AG08396 (cell line): Measurements from ENCODE around the gene IL3RA.
"Not testable (repeated sequence)": the region's sequence is repeated elsewhere in the genome, so short reads cannot be mapped to it uniquely, and the experiment has no call there.

Experiments used
- DNase-seq: peaks from one replicate; pipeline ENCODE4 v3.0.0; 2012; ENCODE audit warnings: low spot score, mixed read lengths

Gene IL3RA

DNA sequence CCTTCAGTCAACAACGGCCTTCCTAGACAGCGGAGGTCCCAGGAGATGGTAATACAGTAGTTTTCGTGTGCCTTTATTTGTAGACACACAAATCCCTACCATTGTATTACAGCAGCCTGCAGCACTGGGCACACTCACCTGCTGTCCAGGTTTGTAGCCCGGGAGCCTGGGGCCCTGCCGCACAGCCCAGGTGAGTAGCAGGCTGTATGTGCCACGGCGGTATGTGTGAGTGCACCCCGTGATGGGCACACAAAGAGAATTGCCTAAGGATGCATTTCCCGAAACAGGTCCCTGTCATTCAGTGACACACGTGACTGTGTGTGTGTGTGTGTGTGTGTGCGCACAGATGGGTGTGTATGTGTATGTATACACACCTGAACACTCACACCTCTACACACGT lies 63.5 kb downstream of the IL3RA start:
- no peak for DNase-seq

DNA sequence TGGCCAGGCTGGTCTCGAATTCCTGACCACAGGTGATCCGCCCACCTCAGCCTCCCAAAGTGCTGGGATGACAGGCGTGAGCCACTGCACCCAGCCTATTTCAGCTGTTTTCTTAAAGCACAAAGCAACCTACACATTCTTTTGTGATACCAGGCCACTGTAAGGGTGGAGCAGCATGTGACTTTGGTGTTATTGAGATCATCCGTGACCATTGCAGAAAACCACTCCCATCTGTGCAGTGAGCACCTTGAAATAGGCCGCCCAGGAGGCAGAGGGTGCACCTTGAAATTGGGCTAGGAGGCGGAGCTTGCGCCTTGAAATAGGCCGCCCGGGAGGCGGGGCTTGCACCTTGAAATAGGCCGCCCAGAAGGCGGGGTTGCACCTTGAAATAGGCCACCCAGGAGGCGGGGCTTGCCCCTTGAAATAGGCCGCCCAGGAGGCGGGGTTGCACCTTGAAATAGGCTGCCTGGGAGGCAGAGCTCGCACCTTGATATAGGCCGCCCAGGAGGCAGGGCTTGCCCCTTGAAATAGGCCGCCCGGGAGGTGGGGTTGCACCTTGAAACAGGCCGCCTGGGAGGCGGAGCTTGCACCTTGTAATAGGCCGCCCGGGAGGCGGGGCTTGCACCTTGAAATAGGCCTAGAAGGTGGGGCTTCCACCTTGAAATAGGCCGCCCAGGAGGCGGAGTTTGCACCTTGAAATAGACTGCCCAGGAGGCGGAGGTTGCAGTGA lies 64.3 kb downstream of the IL3RA start:
- DNase-seq = no peak

- DNase-seq = no peak
Observed at GRCh38 chrX:1401611-1402430, 65.2 kb downstream of the IL3RA start.

- DNase-seq = no peak
Observed at GRCh38 chrX:1403228-1403627, 66.6 kb downstream of the IL3RA start.

DNA sequence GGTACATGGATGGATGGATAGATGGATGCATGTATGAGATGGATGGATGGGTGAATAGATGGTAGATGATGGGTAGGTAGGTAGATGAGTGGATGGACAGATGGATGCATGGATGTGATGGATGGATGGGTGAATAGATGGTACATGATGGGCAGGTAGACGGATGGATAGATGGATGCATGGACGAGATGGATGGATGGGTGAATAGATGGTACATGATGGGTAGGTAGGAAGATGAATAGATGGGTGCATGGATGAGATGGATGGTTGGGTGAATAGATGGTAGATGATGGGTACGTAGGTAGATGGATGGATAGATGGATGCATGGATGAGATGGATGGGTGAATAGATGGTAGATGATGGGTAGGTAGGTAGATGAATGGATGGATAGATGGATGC lies 67.3 kb downstream of the IL3RA start:
- DNase-seq = not testable (repeated sequence)

GRCh38 chrX:1405769-1406168 lies 69.2 kb downstream of the IL3RA start:
- not testable (repeated sequence) for DNase-seq

GRCh38 chrX:1407035-1407434 lies 70.5 kb downstream of the IL3RA start:
- no peak for DNase-seq

GRCh38 chrX:1411326-1411725 lies 74.7 kb downstream of the IL3RA start:
- DNase-seq = no peak

- no peak for DNase-seq
Observed at GRCh38 chrX:1412551-1413161, 76.1 kb downstream of the IL3RA start.

- DNase-seq = no peak
Observed at GRCh38 chrX:1416327-1416784, 79.8 kb downstream of the IL3RA start.

DNA sequence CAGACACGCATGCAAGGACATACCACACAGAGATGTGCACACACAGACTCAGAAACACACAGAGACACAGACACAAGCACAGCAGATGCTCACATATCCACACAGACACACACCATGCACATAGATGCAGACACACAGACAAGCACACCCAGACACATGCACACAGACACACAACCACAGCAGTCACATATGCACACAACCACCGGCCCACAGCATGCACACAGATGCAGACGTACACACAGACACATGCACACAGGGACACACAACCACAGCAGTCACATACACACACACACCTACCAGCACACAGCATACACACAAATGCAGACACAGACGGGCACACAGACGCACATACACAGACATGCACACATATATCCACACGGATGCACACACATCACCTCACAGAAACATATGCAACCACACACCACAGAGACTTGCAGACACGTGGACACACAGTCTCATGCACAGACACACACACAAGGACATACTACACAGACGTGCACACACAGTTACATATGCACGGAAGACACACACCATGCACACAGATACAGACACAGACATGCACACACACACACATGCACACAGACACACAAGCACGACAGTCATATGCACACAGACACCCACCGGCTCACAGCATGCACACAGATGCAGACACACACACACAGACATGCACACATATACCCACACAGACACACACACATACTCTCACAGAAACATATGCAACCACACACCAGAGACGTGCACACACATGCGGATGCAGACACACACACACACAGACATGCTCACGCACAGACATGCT lies 80.6 kb downstream of the IL3RA start:
- no peak for DNase-seq

- DNase-seq = no peak
Observed at GRCh38 chrX:1417921-1418771, 81.6 kb downstream of the IL3RA start.

- DNase-seq = no peak
Observed at GRCh38 chrX:1418901-1419544, 82.4 kb downstream of the IL3RA start.

- DNase-seq = no peak
Observed at GRCh38 chrX:1419545-1420355, 83.2 kb downstream of the IL3RA start.

DNA sequence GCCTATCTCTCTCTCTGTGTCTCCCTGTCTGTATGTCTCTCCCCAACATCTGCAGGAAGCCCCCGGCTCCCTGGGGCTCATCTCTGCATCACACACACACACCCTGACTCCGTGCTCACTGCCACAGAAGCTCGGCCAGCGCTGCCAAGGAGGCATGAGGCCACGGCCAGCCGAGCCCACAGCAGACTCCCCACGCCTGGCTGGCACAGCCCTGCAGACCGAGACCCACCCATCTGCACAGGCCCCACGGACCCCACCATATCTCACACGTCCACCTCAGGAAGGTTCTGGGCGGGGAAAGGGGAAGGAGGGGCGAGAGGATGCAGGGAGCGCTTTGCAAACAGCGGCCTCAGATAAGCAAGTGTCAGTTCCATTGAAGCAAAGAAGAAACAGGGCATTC lies 83.8 kb downstream of the IL3RA start:
- no peak for DNase-seq

DNA sequence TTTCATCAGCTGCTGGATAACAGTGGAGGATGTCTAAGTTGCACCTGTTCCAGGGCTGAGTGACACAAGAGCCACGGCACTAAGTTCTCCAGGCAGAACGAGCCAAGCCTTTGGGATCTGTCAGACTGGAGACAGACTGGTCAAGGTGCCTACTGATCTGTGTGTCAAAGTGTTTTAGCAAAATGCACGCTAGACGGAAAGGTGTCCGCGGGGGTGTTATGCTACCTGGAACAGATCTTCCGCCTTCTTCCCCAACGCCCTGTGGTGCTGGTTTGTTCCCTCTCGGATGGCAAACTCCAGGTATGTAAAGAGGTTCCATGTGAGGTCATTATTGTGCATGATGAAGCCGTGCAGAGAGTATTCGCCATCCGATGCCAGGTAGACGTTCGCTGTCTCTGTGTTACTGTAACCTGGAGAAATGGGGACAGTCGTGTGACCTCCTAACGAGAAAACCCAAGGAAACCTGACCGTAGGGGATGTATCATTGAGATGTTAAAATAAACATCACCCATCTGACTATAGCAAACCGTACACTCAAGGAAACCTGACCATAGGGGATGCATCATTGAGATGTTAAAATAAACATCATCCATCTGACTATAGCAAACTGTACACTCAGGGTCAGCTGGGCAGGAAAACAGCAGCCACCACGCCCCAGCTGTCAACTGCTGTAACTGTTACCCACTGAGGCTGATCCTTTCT lies 85.0 kb downstream of the IL3RA start:
- DNase-seq = no peak

DNA sequence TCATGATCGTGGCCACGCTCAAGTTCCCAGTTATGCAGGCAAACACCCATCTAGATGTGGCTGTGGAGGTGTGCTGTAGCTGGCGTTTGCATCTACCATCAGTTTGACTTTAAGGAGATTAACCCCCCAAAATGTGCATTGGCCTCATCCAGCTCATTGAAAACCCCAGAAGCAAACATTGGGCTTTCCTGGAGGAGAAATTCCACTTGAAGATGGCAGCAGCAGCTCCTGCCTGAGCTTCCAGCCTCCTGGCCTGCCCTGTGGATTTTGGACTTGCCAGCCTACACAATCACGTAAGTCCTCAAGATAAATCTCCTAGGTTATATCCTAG lies 85.5 kb downstream of the IL3RA start:
- DNase-seq = no peak

GRCh38 chrX:1423215-1423614 lies 86.6 kb downstream of the IL3RA start:
- no peak for DNase-seq

GRCh38 chrX:1424147-1424851 lies 87.7 kb downstream of the IL3RA start:
- DNase-seq = no peak
